IMR-90 (cell line): Measurements from ENCODE around the gene ATP10B. TPM values are rescaled to one million over a fixed set of nuclear protein-coding genes. Genes with fewer than 3 reads are reported as not detected.

Experiments used
- ATAC-seq: fragments of 200-7000 bp; cut with Tn5 transposase; 2 replicates; pipeline ENCODE4 v1.9.1; 2020; ENCODE audit warnings: low read depth, mild to moderate bottlenecking, moderate library complexity
- BruUV-seq: library from RNA; stranded (reverse); fragments of 400-500 nt; replicated peaks from 2 replicates; lab custom pipeline; 2021; lab: Mats Ljungman, UMichigan
- CTCF ChIA-PET: fragments of 300-600 bp; formaldehyde crosslinking; extraction: SDS; loops from one replicate; lab custom pipeline; 2021; ENCODE audit warnings: antibody characterized with exemption; lab: Yijun Ruan, JAX
- POLR2A ChIA-PET: fragments of 300-600 bp; sonication (Branson Sonifier 250); formaldehyde crosslinking; loops from one replicate; lab custom pipeline; 2022; ENCODE audit warnings: antibody characterized with exemption; ENCODE audit not compliant: unreplicated experiment; lab: Charles Lee
- DNase-seq: peaks from one replicate; pipeline ENCODE4 v3.0.0; 2013
- H2AFZ ChIP-seq: replicated peaks from 2 replicates; pipeline ENCODE3; 2013; ENCODE audit warnings: low read length, mild to moderate bottlenecking; ENCODE audit not compliant: poor library complexity
- H2AK5ac ChIP-seq: 2 replicates; pipeline ENCODE4 v1.6.1; 2013; ENCODE audit warnings: low read depth, low read length, inconsistent platforms
- H2AK9ac ChIP-seq: replicated peaks from 2 replicates; pipeline ENCODE3; 2013; ENCODE audit warnings: mild to moderate bottlenecking, low read depth, low read length, moderate library complexity; ENCODE audit not compliant: poor library complexity
- H2BK120ac ChIP-seq: 2 replicates; pipeline ENCODE4 v1.6.1; 2013; ENCODE audit warnings: low read depth, low read length, inconsistent platforms
- H2BK15ac ChIP-seq: 3 replicates; pipeline ENCODE4 v1.6.1; 2013; ENCODE audit warnings: low read depth, low read length, inconsistent platforms
- H2BK20ac ChIP-seq: 2 replicates; pipeline ENCODE4 v1.6.1; 2013; ENCODE audit warnings: low read depth, mild to moderate bottlenecking, inconsistent platforms, low read length, moderate library complexity
- H2BK5ac ChIP-seq: 2 replicates; pipeline ENCODE4 v1.6.1; 2013; ENCODE audit warnings: mild to moderate bottlenecking, low read depth, low read length, inconsistent platforms; ENCODE audit not compliant: poor library complexity, severe bottlenecking
- H3K14ac ChIP-seq: replicated peaks from 2 replicates; pipeline ENCODE4 v1.6.1; 2013; ENCODE audit warnings: low read depth, low read length, inconsistent platforms
- H3K18ac ChIP-seq: 2 replicates; pipeline ENCODE4 v1.6.1; 2013; ENCODE audit warnings: low read depth, low read length, control low read depth
- H3K23ac ChIP-seq: 2 replicates; pipeline ENCODE4 v1.6.1; 2013; ENCODE audit warnings: low read depth, low read length, inconsistent platforms
- H3K27ac ChIP-seq: 2 replicates; pipeline ENCODE4 v1.5.1; 2013; ENCODE audit warnings: mild to moderate bottlenecking, control low read depth, low read length; ENCODE audit not compliant: insufficient read depth
- H3K27me3 ChIP-seq: 2 replicates; pipeline ENCODE4 v1.6.1; 2013; ENCODE audit warnings: low read length; ENCODE audit not compliant: control insufficient read depth, insufficient read depth
- H3K36me3 ChIP-seq: 2 replicates; pipeline ENCODE4 v1.6.1; 2013; ENCODE audit warnings: low read length, mixed read lengths; ENCODE audit not compliant: control insufficient read depth, insufficient read depth
- H3K4ac ChIP-seq: 2 replicates; pipeline ENCODE4 v1.6.1; 2013; ENCODE audit warnings: low read depth, low read length, inconsistent platforms
- H3K4me1 ChIP-seq: 2 replicates; pipeline ENCODE4 v1.6.1; 2013; ENCODE audit warnings: low read length, mixed read lengths; ENCODE audit not compliant: control insufficient read depth, insufficient read depth
- H3K4me2 ChIP-seq: 2 replicates; pipeline ENCODE4 v1.6.1; 2013; ENCODE audit warnings: low read depth, mild to moderate bottlenecking, control low read depth, low read length, moderate library complexity
- H3K4me3 ChIP-seq: 2 replicates; pipeline ENCODE4 v1.5.1; 2013; ENCODE audit warnings: low read depth, mild to moderate bottlenecking, control low read depth, low read length, moderate library complexity; ENCODE audit not compliant: insufficient read depth
- H3K56ac ChIP-seq: 2 replicates; pipeline ENCODE4 v1.6.1; 2013; ENCODE audit warnings: low read length, inconsistent platforms; ENCODE audit not compliant: insufficient read depth; ENCODE audit errors: extremely low read depth
- H3K79me1 ChIP-seq, 2 experiments: 2 replicates each; pipeline ENCODE4 v1.6.1; 2013; ENCODE audit warnings: low read length in 2 of 2, inconsistent platforms in 1 of 2, low read depth in 1 of 2
- H3K9ac ChIP-seq: 2 replicates; pipeline ENCODE4 v1.6.1; 2013; ENCODE audit warnings: low read depth, low read length, control low read depth
- H3K9me1 ChIP-seq: 2 replicates; pipeline ENCODE4 v1.6.1; 2013; ENCODE audit warnings: low read length, inconsistent platforms; ENCODE audit not compliant: insufficient read depth
- H3K9me3 ChIP-seq: 2 replicates; pipeline ENCODE4 v1.6.1; 2013; ENCODE audit warnings: low read length; ENCODE audit not compliant: control insufficient read depth, insufficient read depth
- H4K20me1 ChIP-seq: 2 replicates; pipeline ENCODE4 v1.6.1; 2013; ENCODE audit warnings: low read length, inconsistent platforms; ENCODE audit not compliant: insufficient read depth
- H4K5ac ChIP-seq: 2 replicates; pipeline ENCODE4 v1.6.1; 2013; ENCODE audit warnings: mild to moderate bottlenecking, low read depth, low read length, control low read depth
- H4K8ac ChIP-seq, 2 experiments: 2 replicates each; pipeline ENCODE4 v1.6.1; 2013; ENCODE audit warnings: low read depth in 2 of 2, low read length in 2 of 2, control low read depth in 1 of 2, inconsistent platforms in 1 of 2
- H4K91ac ChIP-seq: 2 replicates; pipeline ENCODE4 v1.6.1; 2013; ENCODE audit warnings: low read depth, low read length, inconsistent platforms; ENCODE audit not compliant: insufficient read depth
- MAFK ChIP-seq: IDR thresholded peaks from 2 replicates; pipeline ENCODE4 v1.6.1; 2012; ENCODE audit warnings: low read depth, low read length, improper control_type of control experiment
- MAZ ChIP-seq: IDR thresholded peaks from 2 replicates; pipeline ENCODE4 v1.6.1; 2012; ENCODE audit warnings: low read depth, mild to moderate bottlenecking, low read length, improper control_type of control experiment, moderate library complexity, borderline replicate concordance
- NFE2L2 ChIP-seq: fragments of 150-350 bp; IDR thresholded peaks from 2 replicates; pipeline ENCODE4 v1.6.1; 2016; ENCODE audit warnings: low read depth, mild to moderate bottlenecking, low read length
- POLR2A ChIP-seq: IDR thresholded peaks from 2 replicates; pipeline ENCODE4 v1.6.1; 2012; ENCODE audit warnings: mild to moderate bottlenecking, low read depth, low read length
- RAD21 ChIP-seq: IDR thresholded peaks from 2 replicates; pipeline ENCODE4 v1.6.1; 2012; ENCODE audit warnings: low read length, improper control_type of control experiment
- RFX5 ChIP-seq: IDR thresholded peaks from 2 replicates; pipeline ENCODE4 v1.8.0; 2012; ENCODE audit warnings: low read depth, mild to moderate bottlenecking, low read length, moderate library complexity
- SMC3 ChIP-seq: fragments of 150-350 bp; IDR thresholded peaks from 2 replicates; pipeline ENCODE4 v1.6.1; 2016; ENCODE audit warnings: low read depth, mild to moderate bottlenecking, antibody characterized with exemption, low read length, moderate library complexity
- WGBS, 2 experiments: methylation state at CpG; one replicate each; pipeline versions ENCODE4 v1.1.5 to v1.1.7; 2013; ENCODE audit warnings: missing lambda C conversion rate in 2 of 2; ENCODE audit not compliant: insufficient read length in 1 of 2; ENCODE audit errors: extremely low coverage in 2 of 2; 5-methylcytosine and 5-hydroxymethylcytosine counted together
- dilution Hi-C: fragments of 300-500 bp; cut with HindIII; formaldehyde crosslinking; loops from one replicate; pipeline ENCODE4 v1.14.3; 2018; ENCODE audit warnings: low sequenced_read_pairs; ENCODE audit not compliant: unreplicated experiment
- in situ Hi-C: fragments of 300-500 bp; cut with MboI; formaldehyde crosslinking; loops from 3 replicates; pipeline ENCODE4 v1.14.3; 2019; ENCODE audit warnings: low sequenced_read_pairs, inconsistent platforms, mixed read lengths
- intact Hi-C: fragments of 100-400 bp; cut with micrococcal nuclease; formaldehyde crosslinking; loops from 2 replicates; pipeline ENCODE4 v1.10.0; 2022
- polyA plus RNA-seq, 3 experiments: library from polyadenylated mRNA; depleted of rRNA; stranded (reverse); fragments of >200 nt; gene quantifications; 2 replicates each; pipeline ENCODE4 v1.2.3, GENCODE V29; 2012; ENCODE audit warnings: low replicate concordance in 1 of 3
- total RNA-seq: library from RNA; depleted of rRNA; stranded (reverse); fragments of >200 nt; gene quantifications from 2 replicates; pipeline ENCODE4 v1.2.3, GENCODE V29; 2012

The ATP10B gene
- total and polyA plus RNA-seq, 2 of the 4 experiments (the other 2 are of a cell fraction): not detected

- TF ChIP-seq RFX5: no peak
- TF ChIP-seq MAZ: no peak
- TF ChIP-seq RAD21: no peak
- TF ChIP-seq POLR2A: no peak
- TF ChIP-seq MAFK: no peak
- no peak for TF ChIP-seq SMC3
- TF ChIP-seq NFE2L2: no peak
- no peak overlapping the region for H3K4ac ChIP-seq
- no peak overlapping the region for H2BK15ac ChIP-seq
- no peaks in the 10 kb centered on the region for H3K9me1 ChIP-seq
- no peak overlapping the region for H3K18ac ChIP-seq
- no peak overlapping the region for H2BK20ac ChIP-seq
- ATAC-seq (no peak), DNase-seq (no peak)
- H4K91ac ChIP-seq: no peak overlapping the region
- ChIA-PET POLR2A (no interaction called here), CTCF (no interaction called here)
- H3K56ac ChIP-seq: no peak overlapping the region
- no peak overlapping the region for H4K5ac ChIP-seq
- in situ Hi-C loops (no loop called here), intact Hi-C loops (no loop called here), dilution Hi-C loops (no loop called here)
- no peak overlapping the region for H3K4me2 ChIP-seq
- H3K4me1 ChIP-seq: no peaks in the 10 kb centered on the region
- no peak overlapping the region for H2BK120ac ChIP-seq
- H2BK5ac ChIP-seq: no peak overlapping the region
- no TSS peak for BruUV-seq
- no peaks in the 10 kb centered on the region for H4K20me1 ChIP-seq
- H3K36me3 ChIP-seq: no peaks in the 10 kb centered on the region
- H3K27ac ChIP-seq: no peak overlapping the region
- no peak overlapping the region for H2AK5ac ChIP-seq
- H3K4me3 ChIP-seq: no peak overlapping the region
- no peak overlapping the region for H3K23ac ChIP-seq
- no peak overlapping the region for H4K8ac ChIP-seq
- no peak overlapping the region for H2AK9ac ChIP-seq
- no peaks in the 10 kb centered on the region for H3K9me3 ChIP-seq
- H3K9ac ChIP-seq: no peak overlapping the region
- H3K79me1 ChIP-seq: no peaks in the 10 kb centered on the region
- no peak overlapping the region for H2AFZ ChIP-seq
- no peak overlapping the region for H3K14ac ChIP-seq
- WGBS, 2 experiments: no CpG with 5 or more reads among the region's 3 CpGs
- peaks cover 4% of the 10 kb centered on the region for H3K27me3 ChIP-seq
Measured at GRCh38 chr5:160514866-160515265, 337.1 kb downstream of the ATP10B start.
